ENCODE data around the gene CEACAM5.

DNA sequence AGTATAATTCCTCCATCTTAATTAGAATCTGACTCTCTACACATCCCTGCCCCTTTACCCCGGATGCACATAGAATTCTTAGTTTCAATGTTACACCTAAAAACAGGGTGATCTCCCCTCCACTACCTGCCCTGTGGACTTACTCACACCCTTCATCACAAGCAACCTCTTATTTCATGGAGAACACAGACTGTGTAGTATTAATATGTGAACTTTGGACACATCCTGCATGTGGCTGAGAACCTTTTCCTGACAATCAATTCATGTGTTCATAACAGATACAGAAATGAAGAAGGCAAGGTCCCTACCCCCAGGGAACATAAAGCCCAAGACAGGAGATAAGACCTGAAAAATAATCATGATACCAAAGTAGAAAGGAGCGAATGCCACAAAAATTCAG lies 58.7 kb downstream of the CEACAM5 start:
- TF ChIP-seq, protein P1, sequence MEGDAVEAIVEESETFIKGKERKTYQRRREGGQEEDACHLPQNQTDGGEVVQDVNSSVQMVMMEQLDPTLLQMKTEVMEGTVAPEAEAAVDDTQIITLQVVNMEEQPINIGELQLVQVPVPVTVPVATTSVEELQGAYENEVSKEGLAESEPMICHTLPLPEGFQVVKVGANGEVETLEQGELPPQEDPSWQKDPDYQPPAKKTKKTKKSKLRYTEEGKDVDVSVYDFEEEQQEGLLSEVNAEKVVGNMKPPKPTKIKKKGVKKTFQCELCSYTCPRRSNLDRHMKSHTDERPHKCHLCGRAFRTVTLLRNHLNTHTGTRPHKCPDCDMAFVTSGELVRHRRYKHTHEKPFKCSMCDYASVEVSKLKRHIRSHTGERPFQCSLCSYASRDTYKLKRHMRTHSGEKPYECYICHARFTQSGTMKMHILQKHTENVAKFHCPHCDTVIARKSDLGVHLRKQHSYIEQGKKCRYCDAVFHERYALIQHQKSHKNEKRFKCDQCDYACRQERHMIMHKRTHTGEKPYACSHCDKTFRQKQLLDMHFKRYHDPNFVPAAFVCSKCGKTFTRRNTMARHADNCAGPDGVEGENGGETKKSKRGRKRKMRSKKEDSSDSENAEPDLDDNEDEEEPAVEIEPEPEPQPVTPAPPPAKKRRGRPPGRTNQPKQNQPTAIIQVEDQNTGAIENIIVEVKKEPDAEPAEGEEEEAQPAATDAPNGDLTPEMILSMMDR (IDR thresholded peaks at IDR 0.05): no peak
- no peak for TF ChIP-seq NFE2L1 (CRISPR knock-in tag; IDR thresholded peaks at IDR 0.05)
- TF ChIP-seq, protein P2, sequence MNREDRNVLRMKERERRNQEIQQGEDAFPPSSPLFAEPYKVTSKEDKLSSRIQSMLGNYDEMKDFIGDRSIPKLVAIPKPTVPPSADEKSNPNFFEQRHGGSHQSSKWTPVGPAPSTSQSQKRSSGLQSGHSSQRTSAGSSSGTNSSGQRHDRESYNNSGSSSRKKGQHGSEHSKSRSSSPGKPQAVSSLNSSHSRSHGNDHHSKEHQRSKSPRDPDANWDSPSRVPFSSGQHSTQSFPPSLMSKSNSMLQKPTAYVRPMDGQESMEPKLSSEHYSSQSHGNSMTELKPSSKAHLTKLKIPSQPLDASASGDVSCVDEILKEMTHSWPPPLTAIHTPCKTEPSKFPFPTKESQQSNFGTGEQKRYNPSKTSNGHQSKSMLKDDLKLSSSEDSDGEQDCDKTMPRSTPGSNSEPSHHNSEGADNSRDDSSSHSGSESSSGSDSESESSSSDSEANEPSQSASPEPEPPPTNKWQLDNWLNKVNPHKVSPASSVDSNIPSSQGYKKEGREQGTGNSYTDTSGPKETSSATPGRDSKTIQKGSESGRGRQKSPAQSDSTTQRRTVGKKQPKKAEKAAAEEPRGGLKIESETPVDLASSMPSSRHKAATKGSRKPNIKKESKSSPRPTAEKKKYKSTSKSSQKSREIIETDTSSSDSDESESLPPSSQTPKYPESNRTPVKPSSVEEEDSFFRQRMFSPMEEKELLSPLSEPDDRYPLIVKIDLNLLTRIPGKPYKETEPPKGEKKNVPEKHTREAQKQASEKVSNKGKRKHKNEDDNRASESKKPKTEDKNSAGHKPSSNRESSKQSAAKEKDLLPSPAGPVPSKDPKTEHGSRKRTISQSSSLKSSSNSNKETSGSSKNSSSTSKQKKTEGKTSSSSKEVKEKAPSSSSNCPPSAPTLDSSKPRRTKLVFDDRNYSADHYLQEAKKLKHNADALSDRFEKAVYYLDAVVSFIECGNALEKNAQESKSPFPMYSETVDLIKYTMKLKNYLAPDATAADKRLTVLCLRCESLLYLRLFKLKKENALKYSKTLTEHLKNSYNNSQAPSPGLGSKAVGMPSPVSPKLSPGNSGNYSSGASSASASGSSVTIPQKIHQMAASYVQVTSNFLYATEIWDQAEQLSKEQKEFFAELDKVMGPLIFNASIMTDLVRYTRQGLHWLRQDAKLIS (CRISPR knock-in tag; IDR thresholded peaks at IDR 0.05; ENCODE audit: borderline replicate concordance): no peak

Measured in WTC11 (cell line).